ENCODE measurements around the gene ACTN2.

The ACTN2 gene

GRCh38 chr1:236742421-236743160 lies 56.3 kb downstream of the ACTN2 start:
- DNase-seq (ENCODE audit: low spot score): no peak

GRCh38 chr1:236744533-236744932 lies 58.2 kb downstream of the ACTN2 start:
- no peak for DNase-seq (ENCODE audit: low spot score)

GRCh38 chr1:236746785-236747184 lies 60.5 kb downstream of the ACTN2 start:
- DNase-seq (ENCODE audit: low spot score): no peak

GRCh38 chr1:236747311-236747985 lies 61.1 kb downstream of the ACTN2 start:
- no peak for DNase-seq (ENCODE audit: low spot score)

- DNase-seq (ENCODE audit: low spot score): peak; percentile 17
Measured at GRCh38 chr1:236748268-236748870, 62.1 kb downstream of the ACTN2 start.

GRCh38 chr1:236750928-236751327 lies 64.6 kb downstream of the ACTN2 start:
- no peak for DNase-seq (ENCODE audit: low spot score)

GRCh38 chr1:236751385-236751784 lies 65.1 kb downstream of the ACTN2 start:
- DNase-seq (ENCODE audit: low spot score): no peak

GRCh38 chr1:236751935-236752334 lies 65.6 kb downstream of the ACTN2 start:
- no peak for DNase-seq (ENCODE audit: low spot score)

- DNase-seq (ENCODE audit: low spot score): peak; percentile 59
Measured at GRCh38 chr1:236753516-236753915, 67.2 kb downstream of the ACTN2 start.

- DNase-seq (ENCODE audit: low spot score): no peak
Measured at GRCh38 chr1:236753964-236754363, 67.7 kb downstream of the ACTN2 start.

- DNase-seq (ENCODE audit: low spot score): no peak
Measured at GRCh38 chr1:236754525-236755210, 68.4 kb downstream of the ACTN2 start.

- no peak for DNase-seq (ENCODE audit: low spot score)
Measured at GRCh38 chr1:236757640-236758039, 71.3 kb downstream of the ACTN2 start.

GRCh38 chr1:236759252-236759859 lies 73.1 kb downstream of the ACTN2 start:
- DNase-seq (ENCODE audit: low spot score): no peak

GRCh38 chr1:236760480-236760879 lies 74.2 kb downstream of the ACTN2 start:
- DNase-seq (ENCODE audit: low spot score): no peak

- DNase-seq (ENCODE audit: low spot score): no peak
Measured at GRCh38 chr1:236760986-236761385, 74.7 kb downstream of the ACTN2 start.

GRCh38 chr1:236761397-236762132 lies 75.3 kb downstream of the ACTN2 start:
- no peak for DNase-seq (ENCODE audit: low spot score)

GRCh38 chr1:236762410-236762809 lies 76.1 kb downstream of the ACTN2 start:
- DNase-seq (ENCODE audit: low spot score): no peak

- no peak for DNase-seq (ENCODE audit: low spot score)
Measured at GRCh38 chr1:236765831-236766230, 79.5 kb downstream of the ACTN2 start.

GRCh38 chr1:236766506-236766905 lies 80.2 kb downstream of the ACTN2 start:
- no peak for DNase-seq (ENCODE audit: low spot score)

- no peak for DNase-seq (ENCODE audit: low spot score)
Measured at GRCh38 chr1:236767276-236767675, 81.0 kb downstream of the ACTN2 start.

- no peak for DNase-seq (ENCODE audit: low spot score)
Measured at GRCh38 chr1:236768601-236769000, 82.3 kb downstream of the ACTN2 start.

GRCh38 chr1:236773919-236774318 lies 87.6 kb downstream of the ACTN2 start:
- no peak for DNase-seq (ENCODE audit: low spot score)
